Measurements from ENCODE around the gene DNAJB4. TPM values are rescaled to one million over a fixed set of nuclear protein-coding genes. Genes with fewer than 3 reads are reported as not detected.

The DNAJB4 gene
- total and polyA plus RNA-seq, 2 experiments from 2014 or later, result 29.5 to 36.5 TPM

DNA sequence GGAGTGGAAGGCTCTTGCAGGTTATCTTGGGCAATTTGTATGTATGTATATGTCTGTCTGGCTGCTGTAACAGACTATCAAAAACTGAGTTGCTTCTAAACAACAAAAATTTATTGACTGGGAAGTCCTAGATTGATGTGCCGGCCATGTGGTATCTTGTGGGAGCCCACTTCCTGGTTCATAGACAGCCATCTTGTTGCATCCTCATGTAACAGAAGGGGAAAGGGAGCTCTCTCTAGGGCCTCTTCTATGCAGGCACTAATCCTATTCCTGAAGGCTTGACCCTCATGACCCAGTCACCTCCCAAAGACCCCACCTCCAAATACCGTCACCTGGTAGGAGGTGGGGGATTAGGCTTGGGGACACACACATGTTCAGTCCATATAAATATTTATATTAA is 50.2 kb downstream of the DNAJB4 start:
- H4K20me1 ChIP-seq (ENCODE audit: insufficient read depth, poor library complexity, severe bottlenecking), result no peaks in the 10 kb centered on the region
- no peak overlapping the region for H3K27ac ChIP-seq
- H3K36me3 ChIP-seq (replicated peaks; ENCODE audit: insufficient read depth, low read depth), result no peaks in the 10 kb centered on the region
- H3K4me3 ChIP-seq, result no peak overlapping the region
- H2AFZ ChIP-seq, result no peak overlapping the region
- H3K9me3 ChIP-seq (ENCODE audit: low read depth), result no peaks in the 10 kb centered on the region
- DNase-seq (ENCODE audit: low spot score), result no peak
- no peaks in the 10 kb centered on the region for H3K4me1 ChIP-seq (ENCODE audit: insufficient read depth)
- H3K27me3 ChIP-seq, result no peaks in the 10 kb centered on the region
- no peaks in the 10 kb centered on the region for H3K9me2 ChIP-seq (replicated peaks; ENCODE audit: insufficient read depth)
- no peak for TF ChIP-seq EZH2phosphoT487 (IDR thresholded peaks at IDR 0.05; ENCODE audit: low read depth, severe bottlenecking, unreplicated experiment)
- no peak for TF ChIP-seq EZH2 (IDR thresholded peaks at IDR 0.05; ENCODE audit: borderline replicate concordance)
- TF ChIP-seq, protein P1, sequence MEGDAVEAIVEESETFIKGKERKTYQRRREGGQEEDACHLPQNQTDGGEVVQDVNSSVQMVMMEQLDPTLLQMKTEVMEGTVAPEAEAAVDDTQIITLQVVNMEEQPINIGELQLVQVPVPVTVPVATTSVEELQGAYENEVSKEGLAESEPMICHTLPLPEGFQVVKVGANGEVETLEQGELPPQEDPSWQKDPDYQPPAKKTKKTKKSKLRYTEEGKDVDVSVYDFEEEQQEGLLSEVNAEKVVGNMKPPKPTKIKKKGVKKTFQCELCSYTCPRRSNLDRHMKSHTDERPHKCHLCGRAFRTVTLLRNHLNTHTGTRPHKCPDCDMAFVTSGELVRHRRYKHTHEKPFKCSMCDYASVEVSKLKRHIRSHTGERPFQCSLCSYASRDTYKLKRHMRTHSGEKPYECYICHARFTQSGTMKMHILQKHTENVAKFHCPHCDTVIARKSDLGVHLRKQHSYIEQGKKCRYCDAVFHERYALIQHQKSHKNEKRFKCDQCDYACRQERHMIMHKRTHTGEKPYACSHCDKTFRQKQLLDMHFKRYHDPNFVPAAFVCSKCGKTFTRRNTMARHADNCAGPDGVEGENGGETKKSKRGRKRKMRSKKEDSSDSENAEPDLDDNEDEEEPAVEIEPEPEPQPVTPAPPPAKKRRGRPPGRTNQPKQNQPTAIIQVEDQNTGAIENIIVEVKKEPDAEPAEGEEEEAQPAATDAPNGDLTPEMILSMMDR (IDR thresholded peaks at IDR 0.05; ENCODE audit: poor library complexity), result no peak
- H3K79me2 ChIP-seq, result peaks cover 38% of the 10 kb centered on the region
- 51% methylated on average over 2 of the region's 2 CpGs for WGBS (ENCODE audit: low lambda C conversion rate, missing lambda C conversion rate)
- H3K4me2 ChIP-seq, result no peak overlapping the region

DNA sequence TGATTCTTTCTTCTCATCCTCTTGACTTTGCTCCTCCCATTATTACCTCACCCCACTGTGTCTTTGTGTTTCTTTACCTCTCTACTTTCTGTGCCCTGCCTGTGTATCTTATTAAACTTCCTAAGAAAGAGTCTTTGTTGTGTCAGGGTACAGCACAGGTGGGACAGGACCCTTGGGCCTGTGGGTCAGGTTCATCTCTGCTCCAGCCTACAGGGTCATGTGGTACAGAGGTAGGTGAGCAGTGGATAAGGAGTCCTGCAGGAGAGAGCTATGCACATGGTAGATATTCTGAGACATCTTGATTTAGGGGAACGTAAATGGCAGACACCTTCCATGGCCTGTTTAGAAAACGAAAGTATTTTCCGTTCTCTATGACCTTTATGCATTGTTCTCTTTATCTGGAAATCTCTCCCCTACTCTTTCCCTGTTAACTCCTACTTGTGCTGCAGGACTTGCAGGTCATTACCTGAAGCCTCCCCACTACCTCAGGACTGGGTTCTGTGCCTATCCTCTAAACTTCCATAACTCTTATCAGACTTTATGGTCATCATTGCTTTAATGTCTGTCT is 50.9 kb downstream of the DNAJB4 start:
- Histone ChIP-seq H3K79me2 (peaks cover 36% of the 10 kb centered on the region), H2AFZ (no peak overlapping the region), H3K9me3 (ENCODE audit: low read depth) (no peaks in the 10 kb centered on the region), H3K4me1 (ENCODE audit: insufficient read depth) (no peaks in the 10 kb centered on the region), H3K36me3 (replicated peaks; ENCODE audit: insufficient read depth, low read depth) (no peaks in the 10 kb centered on the region), H3K4me3 (no peak overlapping the region), H3K27ac (no peak overlapping the region), H3K9me2 (replicated peaks; ENCODE audit: insufficient read depth) (no peaks in the 10 kb centered on the region), H4K20me1 (ENCODE audit: insufficient read depth, poor library complexity, severe bottlenecking) (no peaks in the 10 kb centered on the region), H3K27me3 (no peaks in the 10 kb centered on the region), H3K4me2 (peak overlapping the region; percentile 44)
- TF ChIP-seq, protein P1 (IDR thresholded peaks at IDR 0.05; ENCODE audit: poor library complexity), result no peak
- no peak for TF ChIP-seq EZH2phosphoT487 (IDR thresholded peaks at IDR 0.05; ENCODE audit: low read depth, severe bottlenecking, unreplicated experiment)
- no peak for TF ChIP-seq EZH2 (IDR thresholded peaks at IDR 0.05; ENCODE audit: borderline replicate concordance)
- 49% methylated on average over 3 of the region's 3 CpGs for WGBS (ENCODE audit: low lambda C conversion rate, missing lambda C conversion rate)
- DNase-seq (ENCODE audit: low spot score), result no peak

DNA sequence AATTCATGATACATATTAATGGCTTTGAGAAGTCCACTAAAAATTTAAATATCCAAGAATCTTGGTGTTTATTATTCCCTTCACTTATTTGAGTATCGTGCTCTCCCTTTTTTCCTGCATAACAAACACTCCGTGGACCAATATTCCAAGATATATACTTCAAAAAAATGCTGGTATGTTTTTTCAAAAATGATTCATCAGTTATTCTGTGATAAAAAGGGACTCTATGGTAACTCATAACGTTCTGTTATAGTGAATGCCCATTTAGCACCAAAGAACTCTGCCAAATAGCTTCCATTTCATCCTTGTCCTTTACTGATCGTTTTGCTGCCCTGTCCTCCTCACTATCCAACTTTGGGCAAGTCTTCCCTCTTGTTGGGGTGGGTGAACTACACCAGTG is 53.9 kb downstream of the DNAJB4 start:
- H3K4me3 ChIP-seq, result no peak overlapping the region
- H3K9me2 ChIP-seq (replicated peaks; ENCODE audit: insufficient read depth), result no peaks in the 10 kb centered on the region
- no peak for DNase-seq (ENCODE audit: low spot score)
- H3K27me3 ChIP-seq, result no peaks in the 10 kb centered on the region
- peaks cover 30% of the 10 kb centered on the region for H3K79me2 ChIP-seq
- WGBS (ENCODE audit: low lambda C conversion rate, missing lambda C conversion rate), result 95% methylated on average over 4 of the region's 4 CpGs
- H2AFZ ChIP-seq, result no peak overlapping the region
- no peak overlapping the region for H3K4me2 ChIP-seq
- no peaks in the 10 kb centered on the region for H4K20me1 ChIP-seq (ENCODE audit: insufficient read depth, poor library complexity, severe bottlenecking)
- TF ChIP-seq, protein P1 (IDR thresholded peaks at IDR 0.05; ENCODE audit: poor library complexity), result no peak
- TF ChIP-seq EZH2phosphoT487 (IDR thresholded peaks at IDR 0.05; ENCODE audit: low read depth, severe bottlenecking, unreplicated experiment) (no peak), EZH2 (IDR thresholded peaks at IDR 0.05; ENCODE audit: borderline replicate concordance) (no peak)
- H3K27ac ChIP-seq, result no peak overlapping the region
- no peaks in the 10 kb centered on the region for H3K36me3 ChIP-seq (replicated peaks; ENCODE audit: insufficient read depth, low read depth)
- no peaks in the 10 kb centered on the region for H3K4me1 ChIP-seq (ENCODE audit: insufficient read depth)
- no peaks in the 10 kb centered on the region for H3K9me3 ChIP-seq (ENCODE audit: low read depth)
